Epithelial cell of esophagus (primary cell): ENCODE measurements around the gene SEMA4A.
A peak's percentile ranks its signal among the peaks of the same experiment; 100 is the strongest.

ENCODE experiments used
- DNase-seq: peaks from one replicate; pipeline ENCODE4 v3.0.0; 2010; ENCODE audit warnings: low read depth
- H3K4me3 ChIP-seq: 2 replicates; pipeline ENCODE4 v1.5.1; 2011; ENCODE audit warnings: mild to moderate bottlenecking, low read length, control low read depth
- TF ChIP-seq, protein P1 (sequence below): IDR thresholded peaks from 2 replicates; pipeline ENCODE4 v1.5.1; 2011; ENCODE audit warnings: low read depth, mild to moderate bottlenecking, low read length, control low read depth, inconsistent platforms; ENCODE audit not compliant: insufficient read depth; ENCODE audit errors: missing control alignments

The SEMA4A gene

DNA sequence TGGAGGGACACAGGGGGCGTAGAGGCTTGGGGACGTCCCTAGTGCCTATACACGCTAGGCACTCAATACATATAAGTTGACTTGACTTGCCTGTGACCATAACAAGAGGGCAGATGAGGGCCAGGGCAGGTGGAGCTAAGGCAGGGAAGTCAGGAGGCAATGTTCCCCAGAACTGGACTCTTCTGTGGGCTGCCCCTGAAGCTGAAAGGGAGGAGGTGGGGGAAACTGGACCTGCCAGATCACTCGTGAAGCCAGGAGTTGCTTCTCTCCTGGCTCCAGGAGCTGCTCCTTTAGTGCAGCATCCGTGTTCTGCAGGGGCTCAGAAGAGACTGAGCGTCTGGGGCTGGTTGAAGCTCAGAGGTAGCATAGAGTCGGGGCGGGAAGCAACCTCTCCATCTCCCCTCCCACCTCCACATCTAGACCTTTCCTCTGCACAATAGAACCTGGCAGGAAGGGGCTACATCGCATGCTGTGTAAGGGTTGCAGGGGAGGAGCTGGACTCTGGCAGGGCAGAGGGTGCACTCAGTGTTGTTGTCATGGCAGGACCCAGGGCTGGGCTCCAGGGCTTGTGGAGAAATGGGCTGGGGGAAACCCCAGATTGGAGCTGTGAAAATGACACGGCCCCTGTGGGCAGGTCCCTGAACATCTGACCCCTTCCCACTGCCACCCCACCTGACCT is 2.9 kb upstream of the SEMA4A start:
- no peak for DNase-seq
- TF ChIP-seq, protein P1, sequence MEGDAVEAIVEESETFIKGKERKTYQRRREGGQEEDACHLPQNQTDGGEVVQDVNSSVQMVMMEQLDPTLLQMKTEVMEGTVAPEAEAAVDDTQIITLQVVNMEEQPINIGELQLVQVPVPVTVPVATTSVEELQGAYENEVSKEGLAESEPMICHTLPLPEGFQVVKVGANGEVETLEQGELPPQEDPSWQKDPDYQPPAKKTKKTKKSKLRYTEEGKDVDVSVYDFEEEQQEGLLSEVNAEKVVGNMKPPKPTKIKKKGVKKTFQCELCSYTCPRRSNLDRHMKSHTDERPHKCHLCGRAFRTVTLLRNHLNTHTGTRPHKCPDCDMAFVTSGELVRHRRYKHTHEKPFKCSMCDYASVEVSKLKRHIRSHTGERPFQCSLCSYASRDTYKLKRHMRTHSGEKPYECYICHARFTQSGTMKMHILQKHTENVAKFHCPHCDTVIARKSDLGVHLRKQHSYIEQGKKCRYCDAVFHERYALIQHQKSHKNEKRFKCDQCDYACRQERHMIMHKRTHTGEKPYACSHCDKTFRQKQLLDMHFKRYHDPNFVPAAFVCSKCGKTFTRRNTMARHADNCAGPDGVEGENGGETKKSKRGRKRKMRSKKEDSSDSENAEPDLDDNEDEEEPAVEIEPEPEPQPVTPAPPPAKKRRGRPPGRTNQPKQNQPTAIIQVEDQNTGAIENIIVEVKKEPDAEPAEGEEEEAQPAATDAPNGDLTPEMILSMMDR: no peak
- no peak overlapping the region for H3K4me3 ChIP-seq

DNA sequence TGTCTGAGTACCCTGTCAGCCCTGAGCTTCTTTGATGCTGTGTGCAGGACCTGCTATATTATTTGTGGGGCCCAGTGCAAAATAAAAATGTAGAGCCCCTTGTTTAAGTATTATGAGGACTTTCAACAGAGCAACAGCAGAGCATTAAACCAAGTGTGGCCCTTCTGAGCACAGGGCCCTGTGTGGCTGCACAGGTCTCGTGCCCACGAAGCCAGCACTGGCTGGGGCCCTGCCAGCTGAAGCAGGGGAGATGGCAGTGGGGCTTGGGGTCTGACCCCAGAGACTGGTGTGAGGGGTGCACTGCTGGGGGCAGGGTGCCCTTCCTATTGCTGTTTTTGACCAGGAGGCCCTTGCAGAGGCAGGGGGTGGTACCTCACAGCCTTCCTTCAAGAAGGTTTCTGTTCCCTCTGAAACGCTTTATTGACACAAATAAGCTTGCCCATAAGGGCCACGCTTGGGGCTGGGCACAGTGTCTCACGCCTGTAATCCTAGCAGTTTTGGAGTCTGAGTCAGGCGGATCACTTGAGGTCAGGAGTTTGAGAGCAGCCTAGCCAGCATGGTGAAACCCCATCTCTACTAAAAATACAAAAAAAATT is 2.2 kb upstream of the SEMA4A start:
- DNase-seq: peak; percentile 68
- TF ChIP-seq, protein P1: no peak
- no peak overlapping the region for H3K4me3 ChIP-seq

DNA sequence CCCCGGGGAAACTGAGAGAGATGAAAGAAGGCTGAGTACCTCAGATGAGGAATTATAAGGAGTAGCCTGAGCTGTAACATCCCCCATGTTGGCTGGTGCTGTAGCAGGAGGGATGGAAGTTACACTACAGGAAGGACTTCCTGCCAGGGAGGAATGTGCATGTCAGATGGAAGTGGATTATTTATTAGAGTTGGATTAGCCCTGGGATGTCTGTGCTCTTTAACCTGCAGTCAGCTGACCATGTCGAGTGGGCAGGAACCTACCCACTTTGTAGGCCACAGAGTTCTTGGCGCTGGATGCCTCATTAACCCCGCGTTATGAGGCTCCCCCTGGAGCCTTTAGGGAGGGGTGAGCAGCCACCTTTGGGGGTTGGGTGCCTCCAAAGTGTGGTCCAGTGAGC is 757 bp upstream of the SEMA4A start:
- no peak for DNase-seq

DNA sequence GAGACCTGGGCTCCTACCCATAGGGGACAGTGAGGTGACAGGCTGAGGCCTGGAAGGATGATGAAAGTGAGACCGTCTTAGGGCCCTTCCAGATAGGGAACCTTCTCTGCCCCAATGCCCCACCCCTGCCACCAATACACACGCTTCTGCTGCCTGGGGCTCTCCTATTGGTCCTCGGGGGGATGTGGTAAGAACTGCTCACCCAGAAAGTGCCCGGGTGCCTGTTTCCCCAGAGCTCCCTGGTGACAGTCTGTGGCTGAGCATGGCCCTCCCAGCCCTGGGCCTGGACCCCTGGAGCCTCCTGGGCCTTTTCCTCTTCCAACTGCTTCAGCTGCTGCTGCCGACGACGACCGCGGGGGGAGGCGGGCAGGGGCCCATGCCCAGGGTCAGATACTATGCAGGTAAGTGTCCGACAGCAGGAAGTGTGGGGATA is 948 bp downstream of the SEMA4A start:
- no peak for DNase-seq
- TF ChIP-seq, protein P1: no peak
- H3K4me3 ChIP-seq: peak overlapping the region; percentile 38

More for the DNA sequence above, 757 bp upstream of the SEMA4A start:
- TF ChIP-seq, protein P1: no peak
- H3K4me3 ChIP-seq: no peak overlapping the region

DNA sequence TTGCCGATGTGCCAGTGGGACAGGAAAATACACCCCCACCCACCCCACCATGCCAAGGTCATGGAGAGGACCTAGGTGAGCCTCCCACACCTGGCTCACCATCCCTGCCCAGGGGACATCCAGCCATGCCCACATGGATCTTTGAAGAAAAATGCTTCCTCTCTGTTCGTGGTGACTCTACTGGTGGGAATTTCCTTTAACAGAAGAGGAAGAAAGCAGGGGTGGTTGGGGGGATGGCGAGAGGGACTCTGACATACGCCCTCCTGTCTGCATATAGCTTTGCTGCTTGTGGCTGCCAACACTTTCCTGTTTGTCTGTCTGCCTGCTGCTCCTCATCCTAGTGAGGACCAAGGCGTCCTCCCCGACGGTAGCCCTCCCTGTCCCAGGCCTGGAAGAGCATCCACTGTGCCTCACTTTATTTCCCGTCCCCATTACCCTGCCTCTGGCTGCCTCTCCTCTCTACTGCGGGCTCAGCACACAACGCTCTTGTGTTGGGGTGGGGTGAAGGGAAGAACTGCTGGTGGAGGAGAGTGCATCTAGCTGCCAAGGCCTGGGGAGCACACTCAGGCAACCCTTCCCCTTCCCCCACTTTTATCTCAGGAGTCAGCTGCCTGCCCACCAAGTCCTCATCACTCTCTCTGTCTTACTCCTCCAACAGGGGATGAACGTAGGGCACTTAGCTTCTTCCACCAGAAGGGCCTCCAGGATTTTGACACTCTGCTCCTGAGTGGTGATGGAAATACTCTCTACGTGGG is 2.5 kb downstream of the SEMA4A start:
- TF ChIP-seq, protein P1: no peak
- no peak overlapping the region for H3K4me3 ChIP-seq
- DNase-seq: no peak

DNA sequence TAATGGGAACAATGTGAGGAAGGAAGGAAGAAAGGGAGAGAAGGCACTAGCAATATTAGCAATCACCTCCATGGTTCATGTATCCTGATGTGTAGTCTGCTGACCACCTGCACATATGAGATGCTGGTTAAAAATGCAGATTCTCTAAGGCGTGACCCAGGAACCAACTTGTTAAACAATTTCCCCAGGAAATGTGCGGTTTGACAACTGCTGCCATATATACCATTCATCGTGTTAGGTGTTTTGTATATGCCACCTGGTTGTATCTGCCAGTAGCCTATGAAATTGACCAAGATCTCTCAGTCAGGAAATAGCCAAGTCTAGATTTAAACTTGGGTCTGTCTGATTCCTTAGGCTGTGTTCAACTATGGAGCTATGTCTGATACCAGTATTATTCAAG is 4.1 kb downstream of the SEMA4A start:
- TF ChIP-seq, protein P1: no peak

More for the DNA sequence above, 4.1 kb downstream of the SEMA4A start:
- H3K4me3 ChIP-seq: no peak overlapping the region
- DNase-seq: no peak
